HL-60/S4 (cell line): ENCODE measurements around the gene ARFRP1.
"Not testable (repeated sequence)": the region's sequence is repeated elsewhere in the genome, so short reads cannot be mapped to it uniquely, and the experiment has no call there.

Experiments used
- in situ Hi-C: fragments of 300-500 bp; cut with MboI; formaldehyde crosslinking; loops from 2 replicates; pipeline ENCODE4 v1.14.3; 2022; ENCODE audit warnings: low sequenced_read_pairs

The ARFRP1 gene

GRCh38 chr20:63678667-63679465 lies 28.9 kb downstream of the ARFRP1 start:
- in situ Hi-C loops, result no loop called here

- in situ Hi-C loops, result no loop called here
Measured at GRCh38 chr20:63678071-63678470, 29.7 kb downstream of the ARFRP1 start.

GRCh38 chr20:63675681-63676368 lies 32.0 kb downstream of the ARFRP1 start:
- in situ Hi-C loops, result no loop called here

- in situ Hi-C loops, result no loop called here
Measured at GRCh38 chr20:63673951-63674350, 33.8 kb downstream of the ARFRP1 start.

- in situ Hi-C loops, result no loop called here
Measured at GRCh38 chr20:63672666-63673065, 35.1 kb downstream of the ARFRP1 start.

GRCh38 chr20:63671695-63672094 lies 36.1 kb downstream of the ARFRP1 start:
- in situ Hi-C loops, result not testable (repeated sequence)

- in situ Hi-C loops, result no loop called here
Measured at GRCh38 chr20:63668351-63668750, 39.4 kb downstream of the ARFRP1 start.

- in situ Hi-C loops, result no loop called here
Measured at GRCh38 chr20:63667858-63668257, 39.9 kb downstream of the ARFRP1 start.

GRCh38 chr20:63665708-63666107 lies 42.1 kb downstream of the ARFRP1 start:
- in situ Hi-C loops, result no loop called here

- in situ Hi-C loops, result no loop called here
Measured at GRCh38 chr20:63664861-63665594, 42.7 kb downstream of the ARFRP1 start.

GRCh38 chr20:63664143-63664851 lies 43.5 kb downstream of the ARFRP1 start:
- in situ Hi-C loops, result no loop called here

- in situ Hi-C loops, result no loop called here
Measured at GRCh38 chr20:63663332-63664066, 44.3 kb downstream of the ARFRP1 start.

GRCh38 chr20:63662813-63663189 lies 45.0 kb downstream of the ARFRP1 start:
- in situ Hi-C loops, result no loop called here

- in situ Hi-C loops, result no loop called here
Measured at GRCh38 chr20:63661959-63662812, 45.6 kb downstream of the ARFRP1 start.

- in situ Hi-C loops, result no loop called here
Measured at GRCh38 chr20:63661108-63661507, 46.7 kb downstream of the ARFRP1 start.

GRCh38 chr20:63660622-63661021 lies 47.2 kb downstream of the ARFRP1 start:
- in situ Hi-C loops, result no loop called here

GRCh38 chr20:63660174-63660573 lies 47.6 kb downstream of the ARFRP1 start:
- in situ Hi-C loops, result not testable (repeated sequence)

GRCh38 chr20:63659370-63659769 lies 48.4 kb downstream of the ARFRP1 start:
- in situ Hi-C loops, result no loop called here

- in situ Hi-C loops, result no loop called here
Measured at GRCh38 chr20:63658749-63659187, 49.0 kb downstream of the ARFRP1 start.
